Mucosa of descending colon (tissue), 3 donors: ENCODE results near the gene NUDCD3. TPM values are rescaled to one million over a fixed set of nuclear protein-coding genes. Genes with fewer than 3 reads are reported as not detected.

Experiments used
- ATAC-seq: fragments of 200-7000 bp; cut with Tn5 transposase; one replicate; pipeline ENCODE4 v1.9.1; 2020; ENCODE audit warnings: mild to moderate bottlenecking, moderate library complexity
- DNase-seq, 3 donors: peaks; one replicate each; pipeline ENCODE4 v3.0.0-alpha.2; 2020
- H3K36me3 ChIP-seq: fragments of 200-600 bp; one replicate; pipeline ENCODE4 v1.8.0; 2021; ENCODE audit warnings: low read depth, mild to moderate bottlenecking
- H3K4me1 ChIP-seq: fragments of 200-600 bp; one replicate; pipeline ENCODE4 v1.8.0; 2021; ENCODE audit warnings: low read depth, mild to moderate bottlenecking
- H3K4me3 ChIP-seq: fragments of 200-600 bp; one replicate; pipeline ENCODE4 v1.8.0; 2021; ENCODE audit warnings: mild to moderate bottlenecking
- H3K9me3 ChIP-seq: fragments of 200-600 bp; one replicate; pipeline ENCODE4 v1.8.0; 2021; ENCODE audit warnings: mild to moderate bottlenecking
- CTCF ChIP-seq: fragments of 200-600 bp; IDR thresholded peaks from one replicate; pipeline ENCODE4 v1.8.0; 2022; ENCODE audit warnings: antibody characterized with exemption, mild to moderate bottlenecking
- intact Hi-C, 2 donors: fragments of 100-400 bp; cut with DNase I in 1 of 2; cut with micrococcal nuclease in 1 of 2; formaldehyde crosslinking; loops; one replicate each; pipeline versions ENCODE4 v1.11.0 to v1.11.1; 2022; cut with DNase I, micrococcal nuclease
- total RNA-seq, 3 donors: library from RNA; stranded (reverse); fragmentation: NEBNext Ultra II Directional in 2 of 3; extraction: Animal tissue kit (Norgen Biotek cat#: 25700) in 2 of 3; gene quantifications; one replicate each; pipeline versions ENCODE4 v1.2.1 to v1.2.4, GENCODE V29; 2021 to 2023
- donor health status: DM: no; HTN: no; CAD: no; lungs with moderate emphysema.
- donor health status: DM: no; HTN: no; CAD: no.
- donor health status: DM: no; HTN: yes; CAD: no.

Gene NUDCD3
- total RNA-seq, 3 donors from 2014 or later: 66.3 to 108 (median 76.0) TPM

GRCh38 chr7:44368885-44369284 lies 121.6 kb downstream of the NUDCD3 start:
- TF ChIP-seq CTCF: no peak
- H3K4me3 ChIP-seq: no peak overlapping the region
- DNase-seq (no peak), ATAC-seq (no peak)
- intact Hi-C loops: no loop called here
- H3K4me1 ChIP-seq: no peaks in the 10 kb centered on the region
- no peaks in the 10 kb centered on the region for H3K36me3 ChIP-seq
- no peaks in the 10 kb centered on the region for H3K9me3 ChIP-seq

- no peaks in the 10 kb centered on the region for H3K4me1 ChIP-seq
- no peak for ATAC-seq
- no peak overlapping the region for H3K4me3 ChIP-seq
- H3K36me3 ChIP-seq: no peaks in the 10 kb centered on the region
- H3K9me3 ChIP-seq: no peaks in the 10 kb centered on the region
- DNase-seq: no peak
- no peak for TF ChIP-seq CTCF
- intact Hi-C loops: no loop called here
Observed at GRCh38 chr7:44368455-44368854, 122.0 kb downstream of the NUDCD3 start.

GRCh38 chr7:44367475-44368043 lies 122.9 kb downstream of the NUDCD3 start:
- no peak for DNase-seq
- H3K4me1 ChIP-seq: no peaks in the 10 kb centered on the region
- H3K9me3 ChIP-seq: no peaks in the 10 kb centered on the region
- no peak for ATAC-seq
- no peak overlapping the region for H3K4me3 ChIP-seq
- no peak for TF ChIP-seq CTCF
- H3K36me3 ChIP-seq: no peaks in the 10 kb centered on the region
- intact Hi-C loops: no loop called here

- intact Hi-C loops: no loop called here
- DNase-seq (no peak), ATAC-seq (no peak)
- H3K9me3 ChIP-seq: no peaks in the 10 kb centered on the region
- no peaks in the 10 kb centered on the region for H3K4me1 ChIP-seq
- no peak overlapping the region for H3K4me3 ChIP-seq
- TF ChIP-seq CTCF: no peak
- H3K36me3 ChIP-seq: no peaks in the 10 kb centered on the region
Observed at GRCh38 chr7:44366986-44367385, 123.5 kb downstream of the NUDCD3 start.

GRCh38 chr7:44353668-44354067 lies 136.8 kb downstream of the NUDCD3 start:
- Histone ChIP-seq H3K4me1 (peaks cover 3% of the 10 kb centered on the region), H3K9me3 (no peaks in the 10 kb centered on the region), H3K36me3 (no peaks in the 10 kb centered on the region), H3K4me3 (no peak overlapping the region)
- DNase-seq: no peak
- no peak for ATAC-seq
- no peak for TF ChIP-seq CTCF
- intact Hi-C loops: no loop called here
